Heart left ventricle (tissue), 16 donors: ENCODE data around the gene SMIM3. TPM values are rescaled to one million over a fixed set of nuclear protein-coding genes. Genes with fewer than 3 reads are reported as not detected.

ENCODE experiments used
- ATAC-seq, 4 donors: fragments of 200-7000 bp; cut with Tn5 transposase; one replicate each; pipeline ENCODE4 v1.9.1; 2020 to 2022; ENCODE audit warnings: moderate library complexity in 4 of 4, mild to moderate bottlenecking in 3 of 4, moderate number of reproducible peaks in 1 of 4
- DNase-seq, 5 donors: peaks; one replicate each; pipeline ENCODE4 v3.0.0-alpha.2; 2020
- H3K27ac ChIP-seq, 12 donors: fragments of 200-600 bp; sonication (generic) in 4 of 12; one replicate each; pipeline versions ENCODE4 v1.5.0 to v1.8.0; 2016 to 2022; ENCODE audit warnings: mild to moderate bottlenecking in 2 of 12
- H3K27me3 ChIP-seq, 9 donors: fragments of 200-600 bp; sonication (generic) in 2 of 9; one replicate each; pipeline versions ENCODE4 v1.5.1 to v1.8.0; 2016 to 2022; ENCODE audit warnings: mild to moderate bottlenecking in 3 of 9
- H3K36me3 ChIP-seq, 9 donors: fragments of 200-600 bp; sonication (generic) in 2 of 9; one replicate each; pipeline versions ENCODE4 v1.5.0 to v1.8.0; 2018 to 2022; ENCODE audit warnings: mild to moderate bottlenecking in 2 of 9
- H3K4me1 ChIP-seq, 12 donors: fragments of 200-600 bp; sonication (generic) in 4 of 12; one replicate each; pipeline versions ENCODE4 v1.5.0 to v1.8.0; 2016 to 2022; ENCODE audit warnings: mild to moderate bottlenecking in 3 of 12
- H3K4me3 ChIP-seq, 12 donors: fragments of 200-600 bp; sonication (generic) in 4 of 12; one replicate each; pipeline versions ENCODE4 v1.5.0 to v1.8.0; 2017 to 2022; ENCODE audit warnings: mild to moderate bottlenecking in 9 of 12, moderate library complexity in 4 of 12
- H3K9me3 ChIP-seq, 12 donors: fragments of 200-600 bp; sonication (generic) in 4 of 12; one replicate each; pipeline versions ENCODE4 v1.5.0 to v1.8.0; 2016 to 2022; ENCODE audit warnings: mild to moderate bottlenecking in 1 of 12
- POLR2A ChIP-seq, 2 donors: fragments of 450-650 bp; IDR thresholded peaks; one replicate each; pipeline ENCODE4 v1.6.1; 2017; ENCODE audit warnings: antibody characterized with exemption in 2 of 2, mild to moderate bottlenecking in 2 of 2, moderate library complexity in 2 of 2
- WGBS, 4 donors: extraction: QIAGEN DNeasy Blood & Tissue Kit in 2 of 4; methylation state at CpG; one replicate each; pipeline versions ENCODE4 v1.1.5 to v1.1.7; 2013 to 2018; 5-methylcytosine and 5-hydroxymethylcytosine counted together
- intact Hi-C, 10 donors: fragments of 100-400 bp; cut with DNase I; formaldehyde crosslinking; loops; one replicate each; pipeline versions ENCODE4 v1.11.1 to v1.14.2; 2022
- polyA plus RNA-seq, 2 donors: library from polyadenylated mRNA; stranded (reverse); fragments of 200-250 nt; gene quantifications; one replicate each; pipeline ENCODE4 v1.2.3, GENCODE V29; 2013
- total RNA-seq, 9 donors: library from RNA; depleted of rRNA in 2 of 9; stranded (reverse); fragments of >200 nt in 2 of 9; fragmentation: NEBNext Ultra II Directional in 3 of 9; extraction: Animal tissue kit (Norgen Biotek cat#: 25700) in 3 of 9; gene quantifications; one replicate each; pipeline versions ENCODE4 v1.1.0 to v1.2.4, GENCODE V29; 2016 to 2023
- TF ChIP-seq, protein P1 (sequence below), 12 donors: fragments of 200-600 bp; sonication (generic) in 4 of 12; IDR thresholded peaks; one replicate each; pipeline versions ENCODE4 v1.5.0 to v1.8.0; 2018 to 2022; ENCODE audit warnings: antibody characterized with exemption in 12 of 12, mild to moderate bottlenecking in 5 of 12
- donor health status: ischemic (EF 13 %, LVEDD 7.1; RV severe dilation, severe dysfunction).
- donor health status: healthy with polysubstance abuse.
- donor health status: DM: no; HTN: yes; CAD: no.
- donor health status: DM: no; HTN: no; CAD: no.
- donor health status: ischemic (EF 25% LVEDD 6.9; RV normal size, moderate dysfunction).
- donor health status: ischemic (EF 25% LVEDD 5.7; RV mildly dilated, moderate dysfunction).
- donor health status: healthy.
- donor health status: DM: yes; HTN: yes; CAD: no.
- donor health status: ischemic (EF 35%, LVEDD 5.7; RV mildly dilated, moderate dysfunction).
- donor health status: nonischemic (EF 11% LVEDD 7.7; RV severe dilation, severe dysfunction).
- donor health status: DM: yes; HTN: yes; CAD: no.
- donor health status: PGD.
- donor health status: ischemic (EF 29% LVEDD 5.4; RV normal size, mild dysfunction).
- donor health status: nonischemic (EF 23%, LVEDD 6.1; RV moderate dilation, normal function).

The SMIM3 gene
- total and polyA plus RNA-seq, 11 donors = 7.1 to 45.6 (median 19.1) TPM

DNA sequence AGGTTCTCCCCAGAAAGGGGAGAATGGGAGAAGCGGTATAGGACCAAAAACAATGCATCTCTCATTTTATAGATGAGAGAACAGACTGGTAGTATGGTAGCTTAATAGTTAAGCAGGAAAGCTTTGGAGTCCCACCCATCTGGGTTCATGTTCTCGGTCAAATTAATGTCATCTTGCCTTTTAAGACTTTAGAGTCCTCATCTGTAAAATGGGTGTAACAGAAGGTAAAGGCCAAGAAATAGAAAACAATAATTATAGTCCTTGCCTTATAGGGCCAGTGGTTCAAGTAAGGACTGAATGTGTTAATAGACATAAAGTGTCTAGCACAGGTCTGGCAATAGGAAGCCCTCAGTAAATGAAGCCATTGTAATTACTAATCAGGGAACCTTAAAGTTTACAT is 16.4 kb downstream of the SMIM3 start:
- intact Hi-C loops = loop anchor here in 2 of 10 donors (5.0 to 10.0 kb wide), 3 partner anchors 52 to 360 kb away; partner anchors contain the start of genes ANXA6 (in 1 of the 2) and IRGM (in 1 of the 2)
- H3K9me3 ChIP-seq = no peaks in the 10 kb centered on the region
- no peak for DNase-seq
- H3K27me3 ChIP-seq = no peaks in the 10 kb centered on the region
- ATAC-seq = no peak
- no peak overlapping the region for H3K27ac ChIP-seq
- TF ChIP-seq POLR2A (IDR thresholded peaks at IDR 0.05) = no peak
- TF ChIP-seq, protein P1, sequence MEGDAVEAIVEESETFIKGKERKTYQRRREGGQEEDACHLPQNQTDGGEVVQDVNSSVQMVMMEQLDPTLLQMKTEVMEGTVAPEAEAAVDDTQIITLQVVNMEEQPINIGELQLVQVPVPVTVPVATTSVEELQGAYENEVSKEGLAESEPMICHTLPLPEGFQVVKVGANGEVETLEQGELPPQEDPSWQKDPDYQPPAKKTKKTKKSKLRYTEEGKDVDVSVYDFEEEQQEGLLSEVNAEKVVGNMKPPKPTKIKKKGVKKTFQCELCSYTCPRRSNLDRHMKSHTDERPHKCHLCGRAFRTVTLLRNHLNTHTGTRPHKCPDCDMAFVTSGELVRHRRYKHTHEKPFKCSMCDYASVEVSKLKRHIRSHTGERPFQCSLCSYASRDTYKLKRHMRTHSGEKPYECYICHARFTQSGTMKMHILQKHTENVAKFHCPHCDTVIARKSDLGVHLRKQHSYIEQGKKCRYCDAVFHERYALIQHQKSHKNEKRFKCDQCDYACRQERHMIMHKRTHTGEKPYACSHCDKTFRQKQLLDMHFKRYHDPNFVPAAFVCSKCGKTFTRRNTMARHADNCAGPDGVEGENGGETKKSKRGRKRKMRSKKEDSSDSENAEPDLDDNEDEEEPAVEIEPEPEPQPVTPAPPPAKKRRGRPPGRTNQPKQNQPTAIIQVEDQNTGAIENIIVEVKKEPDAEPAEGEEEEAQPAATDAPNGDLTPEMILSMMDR (IDR thresholded peaks at IDR 0.05) = no peak
- H3K4me1 ChIP-seq = peaks cover 0 to 37% (median 11%) of the 10 kb centered on the region in 12 donors
- 79 to 85% (median 81%) methylated on average over 2 of the region's 2 CpGs for WGBS, 4 donors
- H3K36me3 ChIP-seq = peaks cover 0 to 31% (median 20%) of the 10 kb centered on the region in 9 donors
- no peak overlapping the region for H3K4me3 ChIP-seq

DNA sequence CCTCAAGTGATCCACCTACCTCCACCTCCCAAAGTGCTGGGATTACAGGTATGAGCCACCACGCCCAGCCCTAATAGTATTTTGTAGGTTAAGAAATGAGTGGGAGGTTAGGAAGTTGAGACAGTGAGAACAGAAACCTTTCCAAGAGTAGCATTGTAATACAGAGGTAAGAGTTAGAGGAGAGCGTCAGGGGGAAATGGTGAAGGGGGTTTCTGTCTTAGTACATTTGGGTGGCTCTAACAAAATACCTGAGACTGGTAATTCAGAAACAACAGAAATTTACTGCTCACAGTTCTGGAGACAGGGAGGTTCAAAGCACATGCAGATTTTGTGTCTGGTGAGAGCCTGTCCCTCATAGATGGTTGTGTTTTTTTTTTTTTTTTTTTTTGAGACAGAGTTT is 18.8 kb downstream of the SMIM3 start:
- intact Hi-C loops = loop anchor here in 2 of 10 donors (5.0 to 10.0 kb wide), 3 partner anchors 50 to 357 kb away; partner anchors contain the start of genes ANXA6 (in 1 of the 2) and IRGM (in 1 of the 2)
- Histone ChIP-seq H3K36me3 (peaks cover 0 to 31% (median 20%) of the 10 kb centered on the region in 9 donors), H3K4me3 (no peak overlapping the region), H3K27me3 (no peaks in the 10 kb centered on the region), H3K27ac (no peak overlapping the region), H3K9me3 (no peaks in the 10 kb centered on the region), H3K4me1 (peaks cover 0 to 19% (median 4%) of the 10 kb centered on the region in 12 donors)
- TF ChIP-seq, protein P1 (IDR thresholded peaks at IDR 0.05) = no peak
- TF ChIP-seq POLR2A (IDR thresholded peaks at IDR 0.05) = no peak
- ATAC-seq (no peak), DNase-seq (no peak)
- WGBS, 4 donors = 90 to 99% (median 97%) methylated on average over 2 of the region's 2 CpGs

DNA sequence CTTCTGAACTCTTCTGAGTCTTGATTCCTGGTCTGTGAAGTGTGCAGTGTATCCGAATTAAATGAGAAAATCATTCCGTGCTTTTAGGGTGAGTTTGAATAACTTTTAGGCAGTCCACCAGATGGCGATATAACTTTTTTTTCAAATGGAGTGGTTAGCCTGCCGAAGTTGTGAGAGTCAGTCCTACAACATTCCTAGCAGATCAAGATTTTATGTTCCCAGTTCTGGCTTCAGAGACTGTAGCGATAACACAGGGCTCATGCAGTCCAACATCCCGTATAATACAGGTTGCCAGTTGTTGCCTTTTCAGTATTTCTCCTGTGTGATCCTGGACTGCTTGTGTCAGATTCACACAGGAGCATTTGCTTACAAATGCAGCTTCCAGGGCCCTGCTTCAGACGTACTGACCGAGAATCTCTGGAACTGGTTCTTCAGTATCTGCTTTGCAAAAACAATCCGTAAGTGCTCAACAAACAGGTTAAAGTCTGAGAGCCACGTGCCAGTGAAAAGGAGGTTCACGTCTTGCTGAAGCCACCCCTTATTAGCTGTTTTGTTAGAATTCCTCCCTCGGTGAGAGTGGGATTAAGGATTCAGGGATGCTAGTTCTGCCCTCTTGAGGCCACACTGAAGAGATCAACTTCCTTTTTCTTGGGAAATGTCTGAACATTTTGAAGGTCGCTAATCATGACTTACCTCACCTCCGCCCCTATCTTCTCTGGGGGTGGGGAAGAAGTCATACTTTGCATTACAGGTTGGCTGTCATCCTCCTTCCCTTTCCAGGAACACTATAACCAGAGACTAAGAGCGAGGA is 22.8 kb downstream of the SMIM3 start:
- 10 to 11% (median 11%) methylated on average over 15 of the region's 15 CpGs for WGBS, 4 donors
- Histone ChIP-seq H3K4me1 (peaks cover 0 to 10% (median 0%) of the 10 kb centered on the region in 12 donors), H3K9me3 (no peaks in the 10 kb centered on the region), H3K36me3 (peaks cover 0 to 19% (median 7%) of the 10 kb centered on the region in 9 donors), H3K4me3 (peak overlapping the region in 11 of 12 donors; percentile 3 to 56 (median 41)), H3K27me3 (no peaks in the 10 kb centered on the region), H3K27ac (peak overlapping the region in 10 of 12 donors; percentile 2 to 72 (median 52))
- DNase-seq (peak in 2 of 5 donors; percentile 24 to 28), ATAC-seq (peak; percentile 67 to 87 (median 86))
- no peak for TF ChIP-seq POLR2A (IDR thresholded peaks at IDR 0.05)
- TF ChIP-seq, protein P1 (IDR thresholded peaks at IDR 0.05) = peak in 11 of 12 donors; percentile 28 to 62 (median 47)
- intact Hi-C loops = loop anchor here in 5 of 10 donors (5.0 to 10.0 kb wide), 3 partner anchors 44 to 243 kb away; partner anchors contain the start of genes IRGM (in 5 of the 5) and DCTN4 (in 1 of the 5)

DNA sequence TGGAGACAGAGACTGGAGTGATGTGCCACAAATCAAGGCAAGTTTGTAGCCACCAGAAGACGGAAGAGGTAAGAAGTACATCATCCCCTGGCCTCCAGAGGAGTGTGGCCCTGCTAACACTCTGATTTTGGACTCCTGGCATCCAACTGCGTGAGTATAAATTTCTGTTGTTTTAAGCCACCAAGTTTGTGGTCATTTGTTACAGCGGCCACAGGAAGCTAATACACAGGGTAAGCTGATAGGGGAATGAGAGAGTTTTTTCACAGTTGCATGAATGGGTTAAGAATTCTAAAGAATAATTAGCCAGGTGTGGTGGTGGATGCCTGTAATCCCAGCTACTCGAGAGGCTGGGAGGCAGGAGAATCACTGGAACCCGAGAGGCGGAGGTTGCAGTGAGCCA is 25.8 kb downstream of the SMIM3 start:
- no peak for DNase-seq
- peaks cover 0 to 4% (median 0%) of the 10 kb centered on the region in 9 donors for H3K36me3 ChIP-seq
- H3K9me3 ChIP-seq = no peaks in the 10 kb centered on the region
- TF ChIP-seq, protein P1 (IDR thresholded peaks at IDR 0.05) = no peak
- no peak for ATAC-seq
- WGBS, 4 donors = 91 to 96% (median 94%) methylated on average over 6 of the region's 6 CpGs
- no peaks in the 10 kb centered on the region for H3K27me3 ChIP-seq
- intact Hi-C loops = loop anchor here in 5 of 10 donors (5.0 to 10.0 kb wide), 3 partner anchors 43 to 240 kb away; partner anchors contain the start of genes IRGM (in 5 of the 5) and DCTN4 (in 1 of the 5)
- no peak overlapping the region for H3K4me3 ChIP-seq
- peaks cover 0 to 10% (median 0%) of the 10 kb centered on the region in 12 donors for H3K4me1 ChIP-seq
- no peak overlapping the region for H3K27ac ChIP-seq
